ENCODE measurements around the gene IFITM5.

Gene IFITM5

DNA sequence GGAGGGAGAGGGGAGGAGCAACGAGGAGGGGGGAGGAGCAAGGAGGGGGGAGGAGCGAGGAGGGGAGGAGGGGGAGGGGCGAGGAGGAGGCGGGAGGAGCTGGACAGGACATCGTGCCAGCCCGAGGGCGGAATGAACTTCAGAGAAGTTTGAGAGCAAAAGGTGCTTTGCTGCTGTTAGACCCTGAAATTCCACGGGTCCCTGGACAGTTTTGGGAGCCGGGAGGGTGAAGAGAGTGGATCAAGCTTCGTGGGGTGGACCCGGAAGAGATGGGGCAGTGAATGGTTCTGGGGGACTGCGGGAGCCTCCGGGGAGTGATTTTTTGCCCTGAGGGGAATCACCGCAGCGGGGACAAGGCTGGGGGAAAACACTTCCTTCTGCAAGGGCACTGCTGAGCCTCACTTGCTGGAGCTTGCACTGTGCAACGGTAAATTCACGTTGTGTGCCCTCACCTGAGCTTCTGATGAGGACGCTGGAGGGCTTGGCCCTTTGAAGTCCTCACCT lies 31.8 kb downstream of the IFITM5 start:
- TF ChIP-seq ZNF19 (tag by site-specific recombination; IDR thresholded peaks at IDR 0.05; ENCODE audit: low read depth), result no peak
- no peak for TF ChIP-seq KLF1 (tag by site-specific recombination; IDR thresholded peaks at IDR 0.05)
- TF ChIP-seq, protein P1, sequence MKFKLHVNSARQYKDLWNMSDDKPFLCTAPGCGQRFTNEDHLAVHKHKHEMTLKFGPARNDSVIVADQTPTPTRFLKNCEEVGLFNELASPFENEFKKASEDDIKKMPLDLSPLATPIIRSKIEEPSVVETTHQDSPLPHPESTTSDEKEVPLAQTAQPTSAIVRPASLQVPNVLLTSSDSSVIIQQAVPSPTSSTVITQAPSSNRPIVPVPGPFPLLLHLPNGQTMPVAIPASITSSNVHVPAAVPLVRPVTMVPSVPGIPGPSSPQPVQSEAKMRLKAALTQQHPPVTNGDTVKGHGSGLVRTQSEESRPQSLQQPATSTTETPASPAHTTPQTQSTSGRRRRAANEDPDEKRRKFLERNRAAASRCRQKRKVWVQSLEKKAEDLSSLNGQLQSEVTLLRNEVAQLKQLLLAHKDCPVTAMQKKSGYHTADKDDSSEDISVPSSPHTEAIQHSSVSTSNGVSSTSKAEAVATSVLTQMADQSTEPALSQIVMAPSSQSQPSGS (tag by site-specific recombination; IDR thresholded peaks at IDR 0.05; ENCODE audit: low read depth), result no peak
- no peak for TF ChIP-seq ZNF501 (tag by site-specific recombination; IDR thresholded peaks at IDR 0.05)
- Histone ChIP-seq H3K4me3 (ENCODE audit: low read depth, low read length) (no peak overlapping the region), H3K36me3 (ENCODE audit: control insufficient read depth in 2 of 2, insufficient read depth in 1 of 2, low read length in 2 of 2) (no peaks in the 10 kb centered on the region), H3K4me1 (ENCODE audit: control insufficient read depth, insufficient read depth, low read length) (no peaks in the 10 kb centered on the region), H3K27ac (ENCODE audit: extremely low read depth, low read depth, low read length) (no peak overlapping the region), H3K9me3 (ENCODE audit: control insufficient read depth, insufficient read depth, low read depth, low read length) (no peaks in the 10 kb centered on the region)
- CTCF ChIA-PET, result interaction anchor here (1.8 kb wide), 1 partner anchor 16 kb away, joined by 5 read pairs; no protein-coding TSS in a partner anchor
- POLR2A ChIA-PET, result no interaction called here

DNA sequence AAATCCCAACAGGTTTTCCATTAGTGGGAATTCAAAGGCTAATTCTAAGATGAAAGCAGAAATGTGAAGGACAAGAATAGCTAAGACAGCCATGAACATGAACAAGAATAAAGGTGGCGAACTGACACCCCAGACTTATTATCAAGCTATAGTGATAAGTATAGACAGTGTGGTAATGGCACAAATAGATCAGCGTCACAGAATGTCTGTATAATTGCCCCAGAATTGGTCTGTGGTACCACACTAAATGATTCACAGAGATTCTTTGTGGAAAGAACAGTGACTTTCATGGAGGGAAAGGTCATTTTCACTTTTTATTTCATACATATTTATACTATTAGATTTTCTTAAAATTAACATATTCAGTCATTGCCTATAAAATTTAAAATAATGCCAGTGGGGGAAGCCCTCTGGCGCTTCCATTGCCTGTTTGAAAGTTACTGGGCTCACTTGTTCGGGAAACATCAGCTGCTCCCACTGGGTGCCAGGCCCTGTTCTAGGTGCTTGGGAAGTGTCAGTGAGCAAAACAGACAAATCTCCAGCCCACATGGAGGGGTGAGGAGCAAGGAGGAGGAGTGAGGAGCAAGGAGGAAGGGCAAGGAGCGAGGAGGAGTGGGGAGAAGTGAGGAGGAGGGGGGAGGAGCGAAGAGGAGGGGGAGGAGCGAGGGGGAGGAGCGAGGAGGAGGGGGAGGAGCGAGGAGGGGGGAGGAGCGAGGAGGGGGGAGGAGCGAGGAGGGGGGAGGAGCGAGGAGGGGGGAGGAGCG lies 32.5 kb downstream of the IFITM5 start:
- H3K4me3 ChIP-seq (ENCODE audit: low read depth, low read length), result no peak overlapping the region
- CTCF ChIA-PET, result interaction anchor here (1.1 to 1.8 kb wide), 2 partner anchors 16 to 182 kb away, joined by 3 to 5 read pairs; no protein-coding TSS in a partner anchor
- H3K4me1 ChIP-seq (ENCODE audit: control insufficient read depth, insufficient read depth, low read length), result no peaks in the 10 kb centered on the region
- H3K36me3 ChIP-seq (ENCODE audit: control insufficient read depth in 2 of 2, insufficient read depth in 1 of 2, low read length in 2 of 2), result no peaks in the 10 kb centered on the region
- POLR2A ChIA-PET, result no interaction called here
- H3K9me3 ChIP-seq (ENCODE audit: control insufficient read depth, insufficient read depth, low read depth, low read length), result no peaks in the 10 kb centered on the region
- no peak overlapping the region for H3K27ac ChIP-seq (ENCODE audit: extremely low read depth, low read depth, low read length)
- TF ChIP-seq ZNF280D (tag by site-specific recombination; IDR thresholded peaks at IDR 0.05), result no peak
- TF ChIP-seq ZFP37 (tag by site-specific recombination; IDR thresholded peaks at IDR 0.05), result no peak
- TF ChIP-seq PATZ1 (tag by site-specific recombination; IDR thresholded peaks at IDR 0.05), result no peak
- TF ChIP-seq, protein P2, sequence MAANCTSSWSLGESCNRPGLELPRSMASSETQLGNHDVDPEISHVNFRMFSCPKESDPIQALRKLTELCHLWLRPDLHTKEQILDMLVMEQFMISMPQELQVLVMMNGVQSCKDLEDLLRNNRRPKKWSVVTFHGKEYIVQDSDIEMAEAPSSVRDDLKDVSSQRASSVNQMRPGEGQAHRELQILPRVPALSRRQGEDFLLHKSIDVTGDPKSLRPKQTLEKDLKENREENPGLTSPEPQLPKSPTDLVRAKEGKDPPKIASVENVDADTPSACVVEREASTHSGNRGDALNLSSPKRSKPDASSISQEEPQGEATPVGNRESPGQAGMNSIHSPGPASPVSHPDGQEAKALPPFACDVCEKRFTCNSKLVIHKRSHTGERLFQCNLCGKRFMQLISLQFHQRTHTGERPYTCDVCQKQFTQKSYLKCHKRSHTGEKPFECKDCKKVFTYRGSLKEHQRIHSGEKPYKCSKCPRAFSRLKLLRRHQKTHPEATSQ (tag by site-specific recombination; IDR thresholded peaks at IDR 0.05), result no peak
- TF ChIP-seq HOXD13 (CRISPR knock-in tag; IDR thresholded peaks at IDR 0.05; ENCODE audit: borderline replicate concordance), result no peak
- TF ChIP-seq, protein P3, sequence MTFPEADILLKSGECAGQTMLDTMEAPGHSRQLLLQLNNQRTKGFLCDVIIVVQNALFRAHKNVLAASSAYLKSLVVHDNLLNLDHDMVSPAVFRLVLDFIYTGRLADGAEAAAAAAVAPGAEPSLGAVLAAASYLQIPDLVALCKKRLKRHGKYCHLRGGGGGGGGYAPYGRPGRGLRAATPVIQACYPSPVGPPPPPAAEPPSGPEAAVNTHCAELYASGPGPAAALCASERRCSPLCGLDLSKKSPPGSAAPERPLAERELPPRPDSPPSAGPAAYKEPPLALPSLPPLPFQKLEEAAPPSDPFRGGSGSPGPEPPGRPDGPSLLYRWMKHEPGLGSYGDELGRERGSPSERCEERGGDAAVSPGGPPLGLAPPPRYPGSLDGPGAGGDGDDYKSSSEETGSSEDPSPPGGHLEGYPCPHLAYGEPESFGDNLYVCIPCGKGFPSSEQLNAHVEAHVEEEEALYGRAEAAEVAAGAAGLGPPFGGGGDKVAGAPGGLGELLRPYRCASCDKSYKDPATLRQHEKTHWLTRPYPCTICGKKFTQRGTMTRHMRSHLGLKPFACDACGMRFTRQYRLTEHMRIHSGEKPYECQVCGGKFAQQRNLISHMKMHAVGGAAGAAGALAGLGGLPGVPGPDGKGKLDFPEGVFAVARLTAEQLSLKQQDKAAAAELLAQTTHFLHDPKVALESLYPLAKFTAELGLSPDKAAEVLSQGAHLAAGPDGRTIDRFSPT (tag by site-specific recombination; IDR thresholded peaks at IDR 0.05), result no peak
- no peak for TF ChIP-seq ZBTB6 (tag by site-specific recombination; IDR thresholded peaks at IDR 0.05)

All from HEK293 (cell line).